Measurements from ENCODE around the gene SIRT4. TPM values are rescaled to one million over a fixed set of nuclear protein-coding genes. Genes with fewer than 3 reads are reported as not detected.

SIRT4 gene
- total RNA-seq, 4 donors from 2014 or later, result 2.5 to 13.2 (median 6.7) TPM

GRCh38 chr12:120265473-120266179 lies 36.5 kb upstream of the SIRT4 start, which contains the start of gene PXN:
Gene PXN, minus strand, starts transcription at chr12:120265730. Its CDS starts 101 bp downstream, at chr12:120265629.
- ATAC-seq, result peak; percentile 74
- in situ Hi-C loops (cut with MboI; ENCODE audit: low sequenced_read_pairs in 4 of 4), result loop anchor here in 2 of 4 donors (5.0 kb wide), 1 partner anchor 38 kb away; no protein-coding TSS in a partner anchor

DNA sequence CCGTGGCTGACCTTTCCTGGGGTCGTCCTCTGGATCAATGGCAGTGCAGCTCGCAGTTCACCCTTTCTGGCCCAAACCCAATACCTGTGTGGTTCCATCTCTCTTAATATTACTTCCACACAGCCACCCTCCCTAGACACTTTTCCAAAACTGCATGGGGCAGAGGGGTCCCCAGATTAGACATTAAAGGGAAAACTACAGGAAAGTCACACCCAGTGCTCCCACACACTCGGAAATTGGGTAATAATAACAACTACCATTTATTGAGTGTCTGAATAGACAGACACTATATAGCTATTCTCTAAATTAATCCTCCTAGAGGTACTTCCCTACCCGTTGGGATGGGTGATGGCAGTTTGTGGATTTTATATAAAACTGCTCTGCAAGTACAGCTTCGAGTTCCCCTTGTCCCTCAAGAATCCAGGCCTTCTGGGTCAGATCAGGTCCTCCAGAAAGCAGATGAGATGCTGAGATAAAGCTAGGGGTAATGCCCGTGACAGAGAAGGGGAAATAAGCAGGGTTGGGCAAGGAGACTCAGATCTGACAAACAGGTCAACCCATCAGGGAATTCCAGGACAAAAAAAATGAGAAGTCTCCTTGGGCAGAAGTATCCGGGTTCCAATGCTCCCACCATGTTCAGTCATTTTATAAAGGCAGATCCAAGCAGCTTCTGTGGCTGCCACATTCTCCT lies 35.8 kb upstream of the SIRT4 start:
- Histone ChIP-seq H3K36me3 (no peaks in the 10 kb centered on the region), H3K27ac (peak overlapping the region; percentile 19 to 75 (median 63)), H3K9me3 (no peaks in the 10 kb centered on the region), H3K4me1 (peaks cover 33 to 34% of the 10 kb centered on the region in 2 donors), H3K27me3 (no peaks in the 10 kb centered on the region), H3K4me3 (no peak overlapping the region)
- ATAC-seq (no peak), DNase-seq (no peak)
- in situ Hi-C loops (cut with MboI; ENCODE audit: low sequenced_read_pairs in 4 of 4) (loop anchor here in 2 of 4 donors (5.0 kb wide), 1 partner anchor 39 kb away; no protein-coding TSS in a partner anchor), intact Hi-C loops (cut with DNase I; ENCODE audit: low total_unique reads) (no loop called here)
- TF ChIP-seq, protein P1, sequence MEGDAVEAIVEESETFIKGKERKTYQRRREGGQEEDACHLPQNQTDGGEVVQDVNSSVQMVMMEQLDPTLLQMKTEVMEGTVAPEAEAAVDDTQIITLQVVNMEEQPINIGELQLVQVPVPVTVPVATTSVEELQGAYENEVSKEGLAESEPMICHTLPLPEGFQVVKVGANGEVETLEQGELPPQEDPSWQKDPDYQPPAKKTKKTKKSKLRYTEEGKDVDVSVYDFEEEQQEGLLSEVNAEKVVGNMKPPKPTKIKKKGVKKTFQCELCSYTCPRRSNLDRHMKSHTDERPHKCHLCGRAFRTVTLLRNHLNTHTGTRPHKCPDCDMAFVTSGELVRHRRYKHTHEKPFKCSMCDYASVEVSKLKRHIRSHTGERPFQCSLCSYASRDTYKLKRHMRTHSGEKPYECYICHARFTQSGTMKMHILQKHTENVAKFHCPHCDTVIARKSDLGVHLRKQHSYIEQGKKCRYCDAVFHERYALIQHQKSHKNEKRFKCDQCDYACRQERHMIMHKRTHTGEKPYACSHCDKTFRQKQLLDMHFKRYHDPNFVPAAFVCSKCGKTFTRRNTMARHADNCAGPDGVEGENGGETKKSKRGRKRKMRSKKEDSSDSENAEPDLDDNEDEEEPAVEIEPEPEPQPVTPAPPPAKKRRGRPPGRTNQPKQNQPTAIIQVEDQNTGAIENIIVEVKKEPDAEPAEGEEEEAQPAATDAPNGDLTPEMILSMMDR (IDR thresholded peaks at IDR 0.05 in 4 of 5, conservative IDR thresholded peaks at IDR 0.05 in 1 of 5), result no peak
- TF ChIP-seq POLR2A (IDR thresholded peaks at IDR 0.05), result no peak

More at GRCh38 chr12:120265473-120266179, 36.5 kb upstream of the SIRT4 start, which contains the start of gene PXN:
- H3K4me3 ChIP-seq, result peak within 1 kb of the TSS; percentile 86 to 93 (median 90)
- no peaks in the 10 kb centered on the region for H3K36me3 ChIP-seq
- no peaks in the 10 kb centered on the region for H3K9me3 ChIP-seq
- peaks cover 37 to 41% of the 10 kb centered on the region in 2 donors for H3K4me1 ChIP-seq
- DNase-seq, result peak; percentile 78 to 86
- TF ChIP-seq POLR2A (IDR thresholded peaks at IDR 0.05), result peak; percentile 90 to 92
- TF ChIP-seq, protein P1 (IDR thresholded peaks at IDR 0.05 in 4 of 5, conservative IDR thresholded peaks at IDR 0.05 in 1 of 5), result peak; percentile 81 to 96 (median 93)
- intact Hi-C loops (cut with DNase I; ENCODE audit: low total_unique reads), result loop anchor here (1.0 to 2.0 kb wide), 3 partner anchors 27 to 65 kb away; partner anchors contain the start of genes RNU4-1 and RPLP0
- H3K27me3 ChIP-seq, result no peaks in the 10 kb centered on the region
- peak within 1 kb of the TSS; percentile 93 to 99 (median 98) for H3K27ac ChIP-seq

GRCh38 chr12:120267736-120268135 lies 34.4 kb upstream of the SIRT4 start:
- Histone ChIP-seq H3K4me1 (peaks cover 19 to 20% of the 10 kb centered on the region in 2 donors), H3K36me3 (no peaks in the 10 kb centered on the region), H3K27me3 (no peaks in the 10 kb centered on the region), H3K27ac (peak overlapping the region in 1 of 4 donors; percentile 63), H3K9me3 (no peaks in the 10 kb centered on the region), H3K4me3 (no peak overlapping the region)
- no peak for TF ChIP-seq POLR2A (IDR thresholded peaks at IDR 0.05)
- TF ChIP-seq, protein P1 (IDR thresholded peaks at IDR 0.05 in 4 of 5, conservative IDR thresholded peaks at IDR 0.05 in 1 of 5), result no peak
- in situ Hi-C loops (cut with MboI; ENCODE audit: low sequenced_read_pairs in 4 of 4) (loop anchor here in 2 of 4 donors (5.0 kb wide), 1 partner anchor 40 kb away; no protein-coding TSS in a partner anchor), intact Hi-C loops (cut with DNase I; ENCODE audit: low total_unique reads) (no loop called here)
- DNase-seq, result no peak
- ATAC-seq, result no peak

GRCh38 chr12:120276734-120277133 lies 25.4 kb upstream of the SIRT4 start:
- in situ Hi-C loops (cut with MboI; ENCODE audit: low sequenced_read_pairs in 4 of 4) (no loop called here), intact Hi-C loops (cut with DNase I; ENCODE audit: low total_unique reads) (no loop called here)
- Histone ChIP-seq H3K4me3 (no peak overlapping the region), H3K27me3 (no peaks in the 10 kb centered on the region), H3K4me1 (no peaks in the 10 kb centered on the region), H3K27ac (no peak overlapping the region), H3K9me3 (no peaks in the 10 kb centered on the region), H3K36me3 (no peaks in the 10 kb centered on the region)
- ATAC-seq (no peak), DNase-seq (no peak)
- TF ChIP-seq POLR2A (IDR thresholded peaks at IDR 0.05), result no peak
- TF ChIP-seq, protein P1 (IDR thresholded peaks at IDR 0.05 in 4 of 5, conservative IDR thresholded peaks at IDR 0.05 in 1 of 5), result no peak

All from gastrocnemius medialis (tissue), 4 donors.